ENCODE measurements around the gene CYB5RL. TPM values are rescaled to one million over a fixed set of nuclear protein-coding genes. Genes with fewer than 3 reads are reported as not detected.

CYB5RL gene
- total and polyA plus RNA-seq, 8 donors = 1.2 to 10.7 (median 2.9) TPM

GRCh38 chr1:54229281-54229891 is 29.6 kb upstream of the CYB5RL start:
- 48 to 53% (median 51%) methylated on average over 11 of the region's 11 CpGs for WGBS, 5 donors
- no peak for DNase-seq
- H3K9me3 ChIP-seq = no peaks in the 10 kb centered on the region
- H3K27me3 ChIP-seq = no peaks in the 10 kb centered on the region
- peaks cover 14 to 63% (median 52%) of the 10 kb centered on the region in 4 donors for H3K36me3 ChIP-seq
- intact Hi-C loops (cut with DNase I; ENCODE audit: low total_unique reads) = no loop called here
- H3K27ac ChIP-seq = peak overlapping the region in 2 of 5 donors; percentile 2 to 38
- H3K4me3 ChIP-seq = no peak overlapping the region
- H3K4me1 ChIP-seq = peaks cover 0 to 31% (median 19%) of the 10 kb centered on the region in 4 donors
- TF ChIP-seq POLR2AphosphoS5 (IDR thresholded peaks at IDR 0.05) (peak in 1 of 3 donors; percentile 11), CTCF (IDR thresholded peaks at IDR 0.05) (no peak), EP300 (IDR thresholded peaks at IDR 0.05) (no peak), POLR2A (IDR thresholded peaks at IDR 0.05) (no peak)

- Histone ChIP-seq H3K27me3 (no peaks in the 10 kb centered on the region), H3K36me3 (peaks cover 14 to 67% (median 56%) of the 10 kb centered on the region in 4 donors), H3K27ac (peak overlapping the region in 2 of 5 donors; percentile 2 to 38), H3K4me1 (peaks cover 0 to 31% (median 19%) of the 10 kb centered on the region in 4 donors), H3K9me3 (no peaks in the 10 kb centered on the region), H3K4me3 (no peak overlapping the region)
- no peak for DNase-seq
- intact Hi-C loops (cut with DNase I; ENCODE audit: low total_unique reads) = no loop called here
- TF ChIP-seq POLR2AphosphoS5 (IDR thresholded peaks at IDR 0.05) (no peak), POLR2A (IDR thresholded peaks at IDR 0.05) (no peak), EP300 (IDR thresholded peaks at IDR 0.05) (no peak), CTCF (IDR thresholded peaks at IDR 0.05) (no peak)
- WGBS, 5 donors = 80 to 96% (median 88%) methylated on average over 1 to 13 of the region's 13 CpGs
Observed at GRCh38 chr1:54228638-54229079, 28.8 kb upstream of the CYB5RL start.

GRCh38 chr1:54227891-54228310 is 28.1 kb upstream of the CYB5RL start:
- DNase-seq = no peak
- no peaks in the 10 kb centered on the region for H3K27me3 ChIP-seq
- no peak overlapping the region for H3K4me3 ChIP-seq
- peak overlapping the region in 2 of 5 donors; percentile 4 to 21 for H3K27ac ChIP-seq
- TF ChIP-seq CTCF (IDR thresholded peaks at IDR 0.05) = no peak
- TF ChIP-seq POLR2A (IDR thresholded peaks at IDR 0.05) = no peak
- no peak for TF ChIP-seq EP300 (IDR thresholded peaks at IDR 0.05)
- TF ChIP-seq POLR2AphosphoS5 (IDR thresholded peaks at IDR 0.05) = no peak
- 60 to 76% (median 71%) methylated on average over 17 of the region's 17 CpGs for WGBS, 5 donors
- intact Hi-C loops (cut with DNase I; ENCODE audit: low total_unique reads) = no loop called here
- H3K4me1 ChIP-seq = peaks cover 0 to 31% (median 19%) of the 10 kb centered on the region in 4 donors
- H3K36me3 ChIP-seq = peaks cover 14 to 67% (median 61%) of the 10 kb centered on the region in 4 donors
- no peaks in the 10 kb centered on the region for H3K9me3 ChIP-seq

- 58 to 74% (median 68%) methylated on average over 8 of the region's 8 CpGs for WGBS, 5 donors
- intact Hi-C loops (cut with DNase I; ENCODE audit: low total_unique reads) = no loop called here
- H3K4me1 ChIP-seq = peaks cover 0 to 37% (median 19%) of the 10 kb centered on the region in 4 donors
- peaks cover 14 to 64% (median 58%) of the 10 kb centered on the region in 4 donors for H3K36me3 ChIP-seq
- DNase-seq = peak in 1 of 2 donors; percentile 47
- H3K27ac ChIP-seq = peak overlapping the region in 2 of 5 donors; percentile 4 to 21
- H3K4me3 ChIP-seq = no peak overlapping the region
- no peaks in the 10 kb centered on the region for H3K9me3 ChIP-seq
- TF ChIP-seq EP300 (IDR thresholded peaks at IDR 0.05) = no peak
- TF ChIP-seq CTCF (IDR thresholded peaks at IDR 0.05) = no peak
- TF ChIP-seq POLR2A (IDR thresholded peaks at IDR 0.05) = no peak
- TF ChIP-seq POLR2AphosphoS5 (IDR thresholded peaks at IDR 0.05) = no peak
- no peaks in the 10 kb centered on the region for H3K27me3 ChIP-seq
Observed at GRCh38 chr1:54227091-54227602, 27.3 kb upstream of the CYB5RL start.

All from stomach (tissue), 9 donors.